Lung (tissue), 12 donors: ENCODE results near the gene HNRNPLL. TPM values are rescaled to one million over a fixed set of nuclear protein-coding genes. Genes with fewer than 3 reads are reported as not detected.

Experiments used
- ATAC-seq: fragments of 200-7000 bp; cut with Tn5 transposase; one replicate; pipeline ENCODE4 v1.9.1; 2020; ENCODE audit warnings: moderate number of reproducible peaks; ENCODE audit not compliant: insufficient read depth, low FRiP score
- DNase-seq, 3 donors: peaks; one replicate each; pipeline ENCODE4 v3.0.0-alpha.2; 2013 to 2017
- H3K27ac ChIP-seq, 2 donors: one replicate each; pipeline ENCODE4 v1.5.1; 2013; ENCODE audit warnings: mild to moderate bottlenecking in 2 of 2, moderate library complexity in 2 of 2, control low read depth in 1 of 2, inconsistent platforms in 1 of 2, low read depth in 1 of 2, low read length in 1 of 2
- H3K27me3 ChIP-seq, 3 donors: one replicate each; pipeline ENCODE4 v1.5.1; 2013; ENCODE audit warnings: low read length in 2 of 3; ENCODE audit not compliant: control insufficient read depth in 3 of 3, insufficient read depth in 3 of 3
- H3K36me3 ChIP-seq, 4 donors: one replicate each; pipeline ENCODE4 v1.5.1; 2013; ENCODE audit warnings: low read length in 4 of 4, mild to moderate bottlenecking in 1 of 4, moderate library complexity in 1 of 4; ENCODE audit not compliant: control insufficient read depth in 4 of 4, insufficient read depth in 4 of 4
- H3K4me1 ChIP-seq, 5 donors: one replicate each; pipeline ENCODE4 v1.5.1; 2013; ENCODE audit warnings: low read length in 5 of 5, mild to moderate bottlenecking in 2 of 5, moderate library complexity in 1 of 5; ENCODE audit not compliant: control insufficient read depth in 5 of 5, insufficient read depth in 5 of 5
- H3K4me3 ChIP-seq: one replicate; pipeline ENCODE4 v1.5.1; 2013; ENCODE audit warnings: mild to moderate bottlenecking, control low read depth, moderate library complexity
- H3K9ac ChIP-seq, 2 donors: one replicate each; pipeline ENCODE4 v1.5.1; 2013; ENCODE audit warnings: low read length in 2 of 2, control low read depth in 1 of 2; ENCODE audit not compliant: insufficient read depth in 1 of 2
- H3K9me3 ChIP-seq, 4 donors: one replicate each; pipeline ENCODE4 v1.5.1; 2013; ENCODE audit warnings: low read length in 3 of 4, mild to moderate bottlenecking in 1 of 4, moderate library complexity in 1 of 4; ENCODE audit not compliant: control insufficient read depth in 4 of 4, insufficient read depth in 3 of 4
- CTCF ChIP-seq: IDR thresholded peaks from 2 replicates; pipeline ENCODE4 v1.5.1; 2012; ENCODE audit warnings: mild to moderate bottlenecking; ENCODE audit errors: control extremely low read depth, extremely low read depth
- WGBS, 2 donors: extraction: QIAGEN DNeasy Blood & Tissue Kit; methylation state at CpG; one replicate each; pipeline ENCODE4 v1.1.7; 2013; 5-methylcytosine and 5-hydroxymethylcytosine counted together
- polyA plus RNA-seq, 2 donors: library from polyadenylated mRNA; stranded (reverse); fragments of 200-250 nt; gene quantifications; one replicate each; pipeline ENCODE4 v1.2.1, GENCODE V29; 2013
- total RNA-seq, 2 donors: library from RNA; depleted of rRNA in 1 of 2; stranded (reverse); fragments of >200 nt in 1 of 2; gene quantifications; one replicate each; pipeline ENCODE4 v1.2.1, GENCODE V29; 2014 to 2021
- donor health status: control.
- donor health status: control.
- donor health status: Bipolar disorder and iron deficiency.
- donor health status: healthy.
- donor health status: DM: yes; HTN: yes; CAD: no.

Gene HNRNPLL
- total and polyA plus RNA-seq, 4 donors = 12.4 to 88.8 (median 30.7) TPM

- no peak for ATAC-seq
- Histone ChIP-seq H3K4me3 (no peak overlapping the region), H3K9me3 (no peaks in the 10 kb centered on the region), H3K27ac (no peak overlapping the region), H3K9ac (peak overlapping the region in 1 of 2 donors; percentile 7), H3K36me3 (peaks cover 0 to 3% (median under 1%) of the 10 kb centered on the region in 4 donors), H3K4me1 (peaks cover 0 to 9% (median 0%) of the 10 kb centered on the region in 5 donors), H3K27me3 (no peaks in the 10 kb centered on the region)
- no peak for TF ChIP-seq CTCF
- peak in 2 of 3 donors; percentile 69 to 74 for DNase-seq
- 34 to 46% methylated on average over 7 of the region's 7 CpGs for WGBS, 2 donors
These were observed 53.5 kb downstream of the HNRNPLL start for GRCh38 chr2:38549071-38549704.

- no peak for ATAC-seq
- TF ChIP-seq CTCF = no peak
These were observed 54.9 kb downstream of the HNRNPLL start for GRCh38 chr2:38547791-38548190.

GRCh38 chr2:38546585-38546984 is 56.1 kb downstream of the HNRNPLL start:
- DNase-seq (no peak), ATAC-seq (no peak)
- WGBS, 2 donors = 93 to 98% methylated on average over 3 of the region's 3 CpGs
- peaks cover 0 to 16% (median 0%) of the 10 kb centered on the region in 5 donors for H3K4me1 ChIP-seq
- no peak overlapping the region for H3K27ac ChIP-seq
- H3K27me3 ChIP-seq = no peaks in the 10 kb centered on the region
- H3K9me3 ChIP-seq = no peaks in the 10 kb centered on the region
- H3K36me3 ChIP-seq = peaks cover 0 to 1% (median 0%) of the 10 kb centered on the region in 4 donors
- TF ChIP-seq CTCF = no peak
- no peak overlapping the region for H3K4me3 ChIP-seq
- no peak overlapping the region for H3K9ac ChIP-seq

More at GRCh38 chr2:38547791-38548190, 54.9 kb downstream of the HNRNPLL start:
- no peak overlapping the region for H3K9ac ChIP-seq
- DNase-seq = no peak
- WGBS, 2 donors = 84 to 85% methylated on average over 1 of the region's 1 CpG
- no peak overlapping the region for H3K27ac ChIP-seq
- H3K4me1 ChIP-seq = peaks cover 0 to 12% (median 0%) of the 10 kb centered on the region in 5 donors
- H3K36me3 ChIP-seq = peaks cover 0 to 3% (median under 1%) of the 10 kb centered on the region in 4 donors
- no peak overlapping the region for H3K4me3 ChIP-seq
- no peaks in the 10 kb centered on the region for H3K9me3 ChIP-seq
- H3K27me3 ChIP-seq = no peaks in the 10 kb centered on the region
